Measurements from ENCODE around the gene OR1E1.
"Not testable (repeated sequence)": the region's sequence is repeated elsewhere in the genome, so short reads cannot be mapped to it uniquely, and the experiment has no call there.

The OR1E1 gene

DNA sequence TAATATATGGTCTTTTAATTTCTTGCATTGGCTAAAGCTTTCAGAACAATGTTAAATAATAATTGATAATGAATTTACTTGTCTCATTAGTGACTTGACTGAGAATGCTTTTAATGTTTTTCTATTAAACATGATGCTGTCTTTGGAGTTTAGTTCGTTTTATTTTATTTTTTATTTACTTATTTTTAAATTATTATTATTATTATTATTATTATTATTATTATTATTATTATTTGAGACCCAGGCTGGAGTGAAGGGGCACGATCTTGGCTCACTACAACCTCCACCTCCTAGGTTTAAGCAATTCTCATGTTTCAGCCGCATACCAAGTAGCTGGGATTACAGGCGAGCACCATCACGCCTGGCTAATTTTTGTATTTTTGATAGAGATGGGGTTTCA, 17.4 kb upstream of the OR1E1 start:
- H3K4me3 ChIP-seq (ENCODE audit: low read depth, low read length) = no peak overlapping the region
- no peak for DNase-seq (ENCODE audit: low read depth)
- TF ChIP-seq CTCF (IDR thresholded peaks at IDR 0.05; ENCODE audit: low read depth, low read length, missing control alignments) = no peak

DNA sequence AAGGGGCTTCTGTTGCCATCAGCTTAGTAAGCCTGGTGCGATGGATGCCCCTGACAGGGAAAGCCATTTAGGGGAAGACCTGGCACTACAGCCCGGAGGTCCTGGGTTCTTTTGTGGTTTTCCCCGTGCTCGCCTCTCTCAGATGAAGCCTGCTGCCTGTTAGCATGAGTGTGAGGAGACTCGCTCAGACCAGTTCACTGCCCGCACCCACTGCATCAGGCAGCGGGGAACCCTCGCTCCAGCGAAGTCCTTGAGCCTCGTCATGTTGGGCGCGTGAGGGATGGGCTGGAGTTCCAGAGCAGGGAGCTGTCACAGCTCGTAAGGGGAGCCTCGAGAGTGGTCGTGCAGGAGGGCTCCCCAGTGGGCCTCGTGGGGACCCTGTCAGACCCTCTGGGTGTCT, 14.0 kb upstream of the OR1E1 start:
- not testable (repeated sequence) for H3K4me3 ChIP-seq (ENCODE audit: low read depth, low read length); DNase-seq (ENCODE audit: low read depth)

- no peak for DNase-seq (ENCODE audit: low read depth)
- no peak within 1 kb of the TSS for H3K4me3 ChIP-seq (ENCODE audit: low read depth, low read length)
- no peak for TF ChIP-seq CTCF (IDR thresholded peaks at IDR 0.05; ENCODE audit: low read depth, low read length, missing control alignments)
These were observed 12.9 kb upstream of the OR1E1 start, which contains the start of gene OR3A3 for GRCh38 chr17:3411070-3411469. Gene OR3A3 (plus strand): TSS chr17:3411370.

DNA sequence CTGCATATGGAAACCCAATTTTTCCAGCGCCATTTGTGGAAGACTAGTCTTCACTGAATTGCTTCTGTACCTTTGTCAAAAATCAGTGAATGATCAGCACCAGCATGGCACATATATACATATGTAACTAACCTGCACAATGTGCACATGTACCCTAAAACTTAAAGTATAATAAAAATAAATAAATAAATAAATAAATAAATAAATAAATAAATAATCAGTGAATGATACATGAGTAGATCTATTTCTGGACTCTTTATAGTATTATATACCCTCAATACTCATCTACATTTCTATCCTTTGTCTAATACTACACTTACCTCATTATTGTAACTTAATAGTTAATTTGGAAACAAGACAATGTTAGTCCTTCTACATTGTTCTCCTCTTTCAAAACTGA, 5.6 kb upstream of the OR1E1 start:
- DNase-seq (ENCODE audit: low read depth); H3K4me3 ChIP-seq (ENCODE audit: low read depth, low read length): not testable (repeated sequence)

GRCh38 chr17:3401786-3402185, 3.6 kb upstream of the OR1E1 start:
- no peak overlapping the region for H3K4me3 ChIP-seq (ENCODE audit: low read depth, low read length)
- no peak for DNase-seq (ENCODE audit: low read depth)

GRCh38 chr17:3400055-3400454, 1.8 kb upstream of the OR1E1 start:
- TF ChIP-seq CTCF (IDR thresholded peaks at IDR 0.05; ENCODE audit: low read depth, low read length, missing control alignments) = no peak
- no peak overlapping the region for H3K4me3 ChIP-seq (ENCODE audit: low read depth, low read length)
- no peak for DNase-seq (ENCODE audit: low read depth)

More at GRCh38 chr17:3401786-3402185, 3.6 kb upstream of the OR1E1 start:
- TF ChIP-seq CTCF (IDR thresholded peaks at IDR 0.05; ENCODE audit: low read depth, low read length, missing control alignments) = no peak

- DNase-seq (ENCODE audit: low read depth) = not testable (repeated sequence)
These were observed 409 bp downstream of the OR1E1 start for GRCh38 chr17:3397801-3398200.

GRCh38 chr17:3389791-3390190, 8.4 kb downstream of the OR1E1 start:
- no peak for DNase-seq (ENCODE audit: low read depth)
- TF ChIP-seq CTCF (IDR thresholded peaks at IDR 0.05; ENCODE audit: low read depth, low read length, missing control alignments) = no peak
- no peak overlapping the region for H3K4me3 ChIP-seq (ENCODE audit: low read depth, low read length)

More at GRCh38 chr17:3397801-3398200, 409 bp downstream of the OR1E1 start:
- H3K4me3 ChIP-seq (ENCODE audit: low read depth, low read length) = not testable (repeated sequence)
